IPS-18a (cell line): ENCODE results near the gene IL25.

Experiments used
- H3K27ac ChIP-seq: one replicate; pipeline ENCODE4 v1.5.1; 2013; ENCODE audit warnings: low read length
- H3K27me3 ChIP-seq: one replicate; pipeline ENCODE4 v1.6.1; 2013; ENCODE audit warnings: mild to moderate bottlenecking, low read length; ENCODE audit not compliant: control insufficient read depth, insufficient read depth
- H3K36me3 ChIP-seq: one replicate; pipeline ENCODE4 v1.6.1; 2013; ENCODE audit warnings: low read depth, low read length; ENCODE audit not compliant: control insufficient read depth
- H3K4me1 ChIP-seq: one replicate; pipeline ENCODE4 v1.6.1; 2013; ENCODE audit warnings: low read depth, low read length; ENCODE audit not compliant: control insufficient read depth
- H3K4me3 ChIP-seq: one replicate; pipeline ENCODE4 v1.5.1; 2013; ENCODE audit warnings: low read length
- H3K9ac ChIP-seq: one replicate; pipeline ENCODE4 v1.6.1; 2013; ENCODE audit warnings: mild to moderate bottlenecking, low read length, moderate library complexity
- H3K9me3 ChIP-seq: one replicate; pipeline ENCODE4 v1.6.1; 2013; ENCODE audit warnings: low read depth, low read length; ENCODE audit not compliant: control insufficient read depth

IL25 gene

GRCh38 chr14:23364164-23365035 lies 8.2 kb upstream of the IL25 start:
- no peaks in the 10 kb centered on the region for H3K9me3 ChIP-seq
- H3K9ac ChIP-seq, result peak overlapping the region; percentile 82
- peak overlapping the region; percentile 76 for H3K4me3 ChIP-seq
- no peak overlapping the region for H3K27ac ChIP-seq
- no peaks in the 10 kb centered on the region for H3K27me3 ChIP-seq
- H3K36me3 ChIP-seq, result peaks cover 4% of the 10 kb centered on the region
- H3K4me1 ChIP-seq, result peaks cover 20% of the 10 kb centered on the region

DNA sequence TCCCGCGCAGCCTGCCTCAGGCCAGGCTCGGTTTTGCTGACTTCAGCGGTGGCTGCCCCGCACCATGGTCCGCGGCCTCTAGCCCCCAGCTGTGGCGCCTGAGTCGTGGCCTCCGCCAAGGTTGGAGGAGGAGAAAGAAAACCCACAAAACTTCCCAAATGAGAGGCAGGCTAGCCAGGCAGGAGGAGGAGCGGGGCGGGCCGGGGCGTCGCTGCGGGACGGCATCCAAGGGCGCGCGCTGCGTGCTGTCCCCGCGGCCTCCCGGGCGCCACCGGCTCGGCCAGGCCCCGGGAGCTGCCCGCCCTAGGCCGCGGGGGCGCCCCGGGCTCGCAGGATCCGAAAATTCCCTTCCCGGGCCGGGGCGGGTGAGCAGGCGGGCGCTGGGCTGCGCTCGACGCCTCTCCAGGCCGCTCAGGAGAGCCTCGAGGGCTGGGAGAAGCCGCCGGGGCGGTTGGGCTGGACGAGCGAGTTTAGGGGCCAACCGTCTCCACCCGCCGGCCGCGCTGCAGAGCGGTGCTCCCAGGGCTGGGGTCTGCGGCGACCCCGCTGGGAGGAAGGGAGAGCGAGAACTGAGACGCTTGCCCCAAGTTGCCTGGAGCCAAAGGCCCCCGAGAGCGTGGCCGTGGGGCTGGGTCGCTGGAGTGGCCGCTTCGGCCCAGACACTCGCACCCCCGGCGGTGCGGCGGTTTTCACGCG lies 7.4 kb upstream of the IL25 start, which contains the start of gene EFS:
EFS (minus strand) TSS at position 137 of the 696 bp plus-strand sequence. CDS start 147 bp downstream, outside the sequence.
- H3K27ac ChIP-seq, result peak within 1 kb of the TSS; percentile 70
- H3K4me3 ChIP-seq, result peak within 1 kb of the TSS; percentile 76
- H3K9me3 ChIP-seq, result no peaks in the 10 kb centered on the region
- no peaks in the 10 kb centered on the region for H3K27me3 ChIP-seq
- peaks cover 20% of the 10 kb centered on the region for H3K4me1 ChIP-seq
- peak within 1 kb of the TSS; percentile 82 for H3K9ac ChIP-seq
- H3K36me3 ChIP-seq, result peaks cover 2% of the 10 kb centered on the region

- no peaks in the 10 kb centered on the region for H3K27me3 ChIP-seq
- peaks cover 20% of the 10 kb centered on the region for H3K4me1 ChIP-seq
- H3K36me3 ChIP-seq, result no peaks in the 10 kb centered on the region
- H3K27ac ChIP-seq, result peak overlapping the region; percentile 70
- no peaks in the 10 kb centered on the region for H3K9me3 ChIP-seq
- peak overlapping the region; percentile 80 for H3K9ac ChIP-seq
- peak overlapping the region; percentile 76 for H3K4me3 ChIP-seq
These were observed 6.7 kb upstream of the IL25 start for GRCh38 chr14:23365732-23366425.

DNA sequence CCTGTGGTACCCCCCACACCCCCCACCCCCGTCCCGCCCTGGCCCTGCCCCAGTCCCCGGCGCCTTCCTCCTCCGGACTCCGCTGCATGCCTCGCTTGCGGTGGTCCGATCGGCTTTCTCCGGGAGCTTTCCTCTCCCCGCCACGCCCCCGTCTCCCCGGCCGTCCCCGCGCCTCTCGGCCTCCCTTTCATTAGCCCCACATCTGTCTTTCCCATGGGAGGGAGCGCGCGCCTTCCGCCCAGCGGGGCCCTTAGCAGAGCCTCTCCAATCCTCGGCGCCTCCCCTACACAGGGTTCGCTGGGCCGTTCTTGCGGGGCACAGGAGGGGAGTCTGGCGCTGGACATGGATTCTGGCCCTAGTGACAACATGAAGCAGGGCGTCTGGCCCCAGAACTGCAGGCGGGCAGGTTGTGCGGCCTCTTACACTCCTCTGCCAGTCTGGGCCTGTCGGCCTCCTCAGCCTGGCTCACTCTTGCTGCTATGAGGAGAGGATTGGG lies 6.1 kb upstream of the IL25 start:
- Histone ChIP-seq H3K4me1 (peaks cover 20% of the 10 kb centered on the region), H3K9me3 (no peaks in the 10 kb centered on the region), H3K4me3 (peak overlapping the region; percentile 76), H3K36me3 (no peaks in the 10 kb centered on the region), H3K9ac (peak overlapping the region; percentile 3), H3K27ac (no peak overlapping the region), H3K27me3 (no peaks in the 10 kb centered on the region)

GRCh38 chr14:23370221-23370620 lies 2.4 kb upstream of the IL25 start:
- H3K4me1 ChIP-seq, result peaks cover 6% of the 10 kb centered on the region
- no peaks in the 10 kb centered on the region for H3K27me3 ChIP-seq
- no peaks in the 10 kb centered on the region for H3K36me3 ChIP-seq
- H3K27ac ChIP-seq, result no peak overlapping the region
- no peak overlapping the region for H3K9ac ChIP-seq
- no peak overlapping the region for H3K4me3 ChIP-seq
- no peaks in the 10 kb centered on the region for H3K9me3 ChIP-seq

DNA sequence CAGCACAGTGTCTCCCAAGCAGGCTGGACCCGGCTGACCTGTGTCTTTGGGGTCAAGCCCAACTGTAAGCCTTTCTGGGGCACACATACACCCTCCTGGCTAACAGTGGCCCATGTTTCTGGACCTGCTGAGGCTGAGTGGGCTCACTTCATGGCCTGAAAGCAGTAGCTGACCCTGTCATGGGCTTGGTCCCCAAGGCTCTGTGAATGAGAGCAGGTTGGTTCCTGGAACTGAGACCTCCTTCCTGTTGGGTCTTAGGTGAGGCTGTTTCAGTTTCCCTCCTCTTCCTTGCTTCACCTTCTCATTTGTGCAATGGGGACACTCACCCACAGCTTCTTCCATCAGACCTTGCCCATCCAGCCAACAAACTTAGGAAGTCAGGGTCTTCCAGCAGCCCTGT lies 744 bp upstream of the IL25 start:
- Histone ChIP-seq H3K27ac (no peak overlapping the region), H3K27me3 (no peaks in the 10 kb centered on the region), H3K9me3 (no peaks in the 10 kb centered on the region), H3K4me3 (no peak overlapping the region), H3K9ac (no peak overlapping the region), H3K36me3 (no peaks in the 10 kb centered on the region), H3K4me1 (peaks cover 8% of the 10 kb centered on the region)

DNA sequence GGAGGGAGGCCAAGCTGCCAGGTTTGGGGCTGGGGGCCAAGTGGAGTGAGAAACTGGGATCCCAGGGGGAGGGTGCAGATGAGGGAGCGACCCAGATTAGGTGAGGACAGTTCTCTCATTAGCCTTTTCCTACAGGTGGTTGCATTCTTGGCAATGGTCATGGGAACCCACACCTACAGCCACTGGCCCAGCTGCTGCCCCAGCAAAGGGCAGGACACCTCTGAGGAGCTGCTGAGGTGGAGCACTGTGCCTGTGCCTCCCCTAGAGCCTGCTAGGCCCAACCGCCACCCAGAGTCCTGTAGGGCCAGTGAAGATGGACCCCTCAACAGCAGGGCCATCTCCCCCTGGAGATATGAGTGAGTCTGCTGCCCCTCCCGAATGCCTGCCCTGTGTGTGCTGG lies 432 bp downstream of the IL25 start:
- Histone ChIP-seq H3K9ac (no peak overlapping the region), H3K36me3 (no peaks in the 10 kb centered on the region), H3K27me3 (peaks cover 7% of the 10 kb centered on the region), H3K4me3 (no peak overlapping the region), H3K9me3 (no peaks in the 10 kb centered on the region), H3K4me1 (peaks cover 4% of the 10 kb centered on the region), H3K27ac (no peak overlapping the region)

DNA sequence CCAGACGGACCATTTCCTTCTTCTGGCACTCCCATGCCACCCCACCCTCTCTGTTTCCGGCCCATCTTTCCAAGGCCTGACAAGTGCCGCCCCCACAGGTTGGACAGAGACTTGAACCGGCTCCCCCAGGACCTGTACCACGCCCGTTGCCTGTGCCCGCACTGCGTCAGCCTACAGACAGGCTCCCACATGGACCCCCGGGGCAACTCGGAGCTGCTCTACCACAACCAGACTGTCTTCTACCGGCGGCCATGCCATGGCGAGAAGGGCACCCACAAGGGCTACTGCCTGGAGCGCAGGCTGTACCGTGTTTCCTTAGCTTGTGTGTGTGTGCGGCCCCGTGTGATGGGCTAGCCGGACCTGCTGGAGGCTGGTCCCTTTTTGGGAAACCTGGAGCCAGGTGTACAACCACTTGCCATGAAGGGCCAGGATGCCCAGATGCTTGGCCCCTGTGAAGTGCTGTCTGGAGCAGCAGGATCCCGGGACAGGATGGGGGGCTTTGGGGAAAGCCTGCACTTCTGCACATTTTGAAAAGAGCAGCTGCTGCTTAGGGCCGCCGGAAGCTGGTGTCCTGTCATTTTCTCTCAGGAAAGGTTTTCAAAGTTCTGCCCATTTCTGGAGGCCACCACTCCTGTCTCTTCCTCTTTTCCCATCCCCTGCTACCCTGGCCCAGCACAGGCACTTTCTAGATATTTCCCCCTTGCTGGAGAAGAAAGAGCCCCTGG lies 3.1 kb downstream of the IL25 start:
- H3K27ac ChIP-seq, result no peak overlapping the region
- H3K9me3 ChIP-seq, result no peaks in the 10 kb centered on the region
- peaks cover 4% of the 10 kb centered on the region for H3K4me1 ChIP-seq

DNA sequence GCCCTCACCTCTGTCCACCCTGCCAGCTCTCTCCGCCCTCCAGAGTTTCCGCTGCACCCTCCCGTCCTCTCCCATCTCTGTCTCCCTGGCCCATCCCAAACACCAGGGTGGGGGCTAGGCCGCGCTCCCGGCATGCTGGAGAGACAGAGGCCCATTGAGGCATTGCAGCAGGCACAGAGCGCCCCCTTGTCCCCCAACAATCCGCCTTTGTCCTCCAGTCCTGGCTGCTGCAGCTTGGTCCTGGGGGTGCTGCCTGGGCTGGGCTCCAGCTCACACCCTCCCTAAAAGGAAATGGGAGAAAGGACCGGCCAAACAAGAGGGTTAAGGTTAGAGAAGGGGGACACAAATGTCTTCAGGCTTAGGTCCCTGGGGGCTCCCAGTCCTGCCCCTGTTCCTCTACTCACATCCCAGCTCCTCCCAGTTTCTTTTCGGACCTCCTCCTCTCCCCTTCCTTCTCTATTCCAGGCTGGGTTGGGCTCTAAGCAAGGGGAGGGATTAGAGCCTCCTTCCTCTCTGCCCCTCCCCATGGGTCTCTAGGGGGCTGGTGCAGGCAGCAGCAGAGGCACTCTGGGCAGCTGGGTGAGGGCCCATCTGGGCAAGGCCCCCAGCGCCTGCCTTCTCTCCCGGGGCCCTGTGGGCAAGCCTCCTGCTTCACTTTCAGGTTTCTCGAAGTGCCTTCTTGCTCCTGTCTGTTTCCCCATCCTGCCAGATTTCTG lies 4.0 kb downstream of the IL25 start, which contains the start of gene CMTM5:
CMTM5 (plus strand) TSS at position 565 of the 716 bp plus-strand sequence. CDS start 206 bp downstream, outside the sequence.
- Histone ChIP-seq H3K27me3 (peaks cover 8% of the 10 kb centered on the region), H3K4me1 (peaks cover 4% of the 10 kb centered on the region), H3K9me3 (no peaks in the 10 kb centered on the region), H3K36me3 (no peaks in the 10 kb centered on the region), H3K4me3 (peak within 1 kb of the TSS; percentile 28), H3K9ac (no peak within 1 kb of the TSS), H3K27ac (no peak within 1 kb of the TSS)

More for the DNA sequence above, 3.1 kb downstream of the IL25 start:
- no peak overlapping the region for H3K4me3 ChIP-seq
- H3K9ac ChIP-seq, result no peak overlapping the region
- no peaks in the 10 kb centered on the region for H3K36me3 ChIP-seq
- H3K27me3 ChIP-seq, result peaks cover 8% of the 10 kb centered on the region

DNA sequence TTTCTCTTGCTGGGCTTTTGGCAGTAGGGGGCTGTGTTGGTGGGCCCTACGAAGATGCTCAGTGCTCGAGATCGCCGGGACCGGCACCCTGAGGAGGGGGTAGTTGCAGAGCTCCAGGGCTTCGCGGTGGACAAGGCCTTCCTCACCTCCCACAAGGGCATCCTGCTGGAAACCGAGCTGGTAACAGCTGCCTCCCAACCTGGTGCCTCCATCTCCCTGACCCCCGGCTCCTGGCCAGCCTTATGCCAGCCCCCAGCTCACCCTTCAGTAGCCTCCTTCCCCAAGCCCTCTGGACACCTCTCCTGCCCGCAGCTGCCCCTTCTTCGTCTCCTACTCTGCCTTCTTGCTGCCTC lies 4.6 kb downstream of the IL25 start:
- no peak overlapping the region for H3K27ac ChIP-seq
- H3K36me3 ChIP-seq, result no peaks in the 10 kb centered on the region
- peaks cover 8% of the 10 kb centered on the region for H3K27me3 ChIP-seq
- H3K4me1 ChIP-seq, result peaks cover 4% of the 10 kb centered on the region
- H3K9me3 ChIP-seq, result no peaks in the 10 kb centered on the region
- H3K4me3 ChIP-seq, result no peak overlapping the region
- H3K9ac ChIP-seq, result no peak overlapping the region
